Measurements from ENCODE around the gene LASP1.

- TF ChIP-seq, protein P1, sequence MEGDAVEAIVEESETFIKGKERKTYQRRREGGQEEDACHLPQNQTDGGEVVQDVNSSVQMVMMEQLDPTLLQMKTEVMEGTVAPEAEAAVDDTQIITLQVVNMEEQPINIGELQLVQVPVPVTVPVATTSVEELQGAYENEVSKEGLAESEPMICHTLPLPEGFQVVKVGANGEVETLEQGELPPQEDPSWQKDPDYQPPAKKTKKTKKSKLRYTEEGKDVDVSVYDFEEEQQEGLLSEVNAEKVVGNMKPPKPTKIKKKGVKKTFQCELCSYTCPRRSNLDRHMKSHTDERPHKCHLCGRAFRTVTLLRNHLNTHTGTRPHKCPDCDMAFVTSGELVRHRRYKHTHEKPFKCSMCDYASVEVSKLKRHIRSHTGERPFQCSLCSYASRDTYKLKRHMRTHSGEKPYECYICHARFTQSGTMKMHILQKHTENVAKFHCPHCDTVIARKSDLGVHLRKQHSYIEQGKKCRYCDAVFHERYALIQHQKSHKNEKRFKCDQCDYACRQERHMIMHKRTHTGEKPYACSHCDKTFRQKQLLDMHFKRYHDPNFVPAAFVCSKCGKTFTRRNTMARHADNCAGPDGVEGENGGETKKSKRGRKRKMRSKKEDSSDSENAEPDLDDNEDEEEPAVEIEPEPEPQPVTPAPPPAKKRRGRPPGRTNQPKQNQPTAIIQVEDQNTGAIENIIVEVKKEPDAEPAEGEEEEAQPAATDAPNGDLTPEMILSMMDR (IDR thresholded peaks at IDR 0.05), result no peak
- TF ChIP-seq ZFX (IDR thresholded peaks at IDR 0.05; ENCODE audit: borderline replicate concordance), result no peak
These were observed 2.2 kb downstream of the LASP1 start for GRCh38 chr17:38872027-38872511.
